Memory B cell (primary cell): ENCODE data around the gene PELI1.
"Not testable (repeated sequence)": the region's sequence is repeated elsewhere in the genome, so short reads cannot be mapped to it uniquely, and the experiment has no call there.

Source experiments
- ATAC-seq: fragments of 150-1000 bp; cut with Tn5 transposase; 2 replicates; pipeline ENCODE4 v1.10.0; 2021; ENCODE audit warnings: low read depth, mild to moderate bottlenecking, moderate library complexity
- DNase-seq, 2 donors: peaks; one replicate each; pipeline ENCODE4 v3.0.0; 2022; ENCODE audit warnings: low spot score in 2 of 2
- H3K27ac Mint-ChIP-seq: one replicate; pipeline ENCODE4 v1.8.0; 2022; ENCODE audit warnings: mild to moderate bottlenecking, moderate library complexity, mixed read lengths
- H3K27me3 Mint-ChIP-seq: one replicate; pipeline ENCODE4 v1.8.0; 2022; ENCODE audit warnings: mixed read lengths
- H3K36me3 Mint-ChIP-seq: one replicate; pipeline ENCODE4 v1.8.0; 2022; ENCODE audit warnings: mild to moderate bottlenecking, mixed read lengths
- H3K4me1 Mint-ChIP-seq: one replicate; pipeline ENCODE4 v1.8.0; 2022; ENCODE audit warnings: mixed read lengths
- H3K4me3 Mint-ChIP-seq: one replicate; pipeline ENCODE4 v1.8.0; 2022; ENCODE audit warnings: mild to moderate bottlenecking, moderate library complexity, mixed read lengths
- H3K9me3 Mint-ChIP-seq: one replicate; pipeline ENCODE4 v1.8.0; 2022; ENCODE audit warnings: mixed read lengths

Gene PELI1

DNA sequence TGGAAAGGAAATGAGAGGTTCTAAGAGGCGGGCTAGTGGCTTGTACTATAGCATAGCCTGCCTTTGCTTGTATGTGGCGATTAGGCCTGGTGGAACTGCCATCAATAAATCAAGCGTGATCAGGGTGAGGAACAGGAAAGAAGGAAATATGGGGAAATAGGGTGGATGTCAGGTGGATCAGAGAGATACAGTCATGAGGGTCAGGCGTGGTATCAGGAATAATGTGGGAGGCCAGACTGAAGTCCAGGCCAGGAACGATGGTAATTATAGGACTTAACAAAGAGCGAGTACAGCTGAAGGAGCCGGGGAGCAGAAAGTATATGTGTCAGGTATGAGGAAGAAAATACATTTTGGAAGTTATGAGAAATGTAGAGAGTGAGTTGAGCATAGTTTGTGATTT is 67.4 kb downstream of the PELI1 start:
- H3K9me3 Mint-ChIP-seq, result not testable (repeated sequence)

DNA sequence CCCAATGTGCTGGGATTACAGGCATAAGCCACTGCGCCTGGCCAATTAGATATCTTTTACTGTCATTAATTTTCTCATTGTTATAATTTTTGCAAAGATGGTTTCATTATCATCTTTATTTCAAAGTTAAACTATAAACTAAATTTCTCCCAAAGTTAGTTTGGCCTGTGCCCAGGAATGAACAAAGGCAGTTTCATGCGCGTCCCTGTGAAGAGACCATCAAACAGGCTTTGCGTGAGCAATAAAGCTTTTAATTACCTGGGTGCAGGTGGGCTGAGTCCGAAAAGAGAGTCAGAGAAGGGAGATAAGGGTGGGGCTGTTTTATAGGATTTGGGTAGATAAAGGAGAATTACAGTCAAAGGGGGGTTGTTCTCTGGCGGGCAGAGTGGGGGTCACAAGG is 69.6 kb downstream of the PELI1 start:
- H3K9me3 Mint-ChIP-seq, H3K4me1 Mint-ChIP-seq, ATAC-seq, H3K36me3 Mint-ChIP-seq, H3K27me3 Mint-ChIP-seq, DNase-seq, H3K4me3 Mint-ChIP-seq: not testable (repeated sequence)
- peak overlapping the region; percentile 29 for H3K27ac Mint-ChIP-seq

More for the DNA sequence above, 67.4 kb downstream of the PELI1 start:
- not testable (repeated sequence) for H3K27me3 Mint-ChIP-seq, H3K36me3 Mint-ChIP-seq, H3K4me1 Mint-ChIP-seq, DNase-seq, ATAC-seq, H3K4me3 Mint-ChIP-seq, H3K27ac Mint-ChIP-seq

DNA sequence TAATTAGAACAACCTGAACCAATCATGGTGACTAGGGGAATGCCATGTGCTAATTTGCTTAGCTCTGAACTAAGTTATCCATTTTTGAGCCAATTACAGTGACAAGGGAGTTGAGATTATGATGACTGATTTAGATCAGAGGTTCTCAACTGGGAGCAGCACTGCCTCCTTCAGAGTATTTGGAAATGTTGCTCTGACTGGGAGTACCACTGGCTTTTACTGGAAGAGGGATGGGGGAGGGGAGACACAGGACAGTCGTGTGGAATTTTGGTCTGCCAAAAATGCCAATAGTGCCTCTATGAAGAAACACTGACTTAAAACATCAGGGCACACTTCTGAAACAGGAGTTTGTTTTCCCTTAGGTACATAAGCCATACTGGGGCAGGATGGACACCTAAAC is 76.9 kb downstream of the PELI1 start:
- Mint-ChIP-seq H3K27me3 (no peaks in the 10 kb centered on the region), H3K27ac (no peak overlapping the region), H3K36me3 (no peaks in the 10 kb centered on the region), H3K4me3 (no peak overlapping the region), H3K9me3 (no peaks in the 10 kb centered on the region), H3K4me1 (peaks cover 7% of the 10 kb centered on the region)
- ATAC-seq (no peak), DNase-seq (no peak)

GRCh38 chr2:64065516-64065915 is 78.7 kb downstream of the PELI1 start:
- H3K36me3 Mint-ChIP-seq, result no peaks in the 10 kb centered on the region
- DNase-seq (no peak), ATAC-seq (no peak)
- no peaks in the 10 kb centered on the region for H3K9me3 Mint-ChIP-seq
- H3K27ac Mint-ChIP-seq, result peak overlapping the region; percentile 14
- no peaks in the 10 kb centered on the region for H3K27me3 Mint-ChIP-seq
- peaks cover 7% of the 10 kb centered on the region for H3K4me1 Mint-ChIP-seq
- no peak overlapping the region for H3K4me3 Mint-ChIP-seq

- DNase-seq (no peak), ATAC-seq (no peak)
- no peaks in the 10 kb centered on the region for H3K27me3 Mint-ChIP-seq
- H3K9me3 Mint-ChIP-seq, result no peaks in the 10 kb centered on the region
- peak overlapping the region; percentile 1 for H3K27ac Mint-ChIP-seq
- no peak overlapping the region for H3K4me3 Mint-ChIP-seq
- H3K4me1 Mint-ChIP-seq, result peaks cover 7% of the 10 kb centered on the region
- H3K36me3 Mint-ChIP-seq, result no peaks in the 10 kb centered on the region
Measured at GRCh38 chr2:64063924-64064331, 80.3 kb downstream of the PELI1 start.

- ATAC-seq, result no peak
- Mint-ChIP-seq H3K36me3 (no peaks in the 10 kb centered on the region), H3K27ac (peak overlapping the region; percentile 1), H3K27me3 (no peaks in the 10 kb centered on the region), H3K4me3 (no peak overlapping the region), H3K4me1 (peaks cover 7% of the 10 kb centered on the region), H3K9me3 (no peaks in the 10 kb centered on the region)
- DNase-seq, result no peak
Measured at GRCh38 chr2:64063454-64063853, 80.8 kb downstream of the PELI1 start.

- Mint-ChIP-seq H3K36me3 (no peaks in the 10 kb centered on the region), H3K27me3 (no peaks in the 10 kb centered on the region), H3K4me1 (peaks cover 7% of the 10 kb centered on the region), H3K4me3 (no peak overlapping the region), H3K27ac (no peak overlapping the region), H3K9me3 (no peaks in the 10 kb centered on the region)
- DNase-seq (no peak), ATAC-seq (no peak)
Measured at GRCh38 chr2:64062840-64063239, 81.4 kb downstream of the PELI1 start.

GRCh38 chr2:64059270-64059669 is 85.0 kb downstream of the PELI1 start:
- Mint-ChIP-seq H3K27ac (no peak overlapping the region), H3K4me3 (no peak overlapping the region), H3K4me1 (peaks cover 10% of the 10 kb centered on the region), H3K36me3 (no peaks in the 10 kb centered on the region), H3K9me3 (no peaks in the 10 kb centered on the region), H3K27me3 (no peaks in the 10 kb centered on the region)
- DNase-seq (no peak), ATAC-seq (no peak)

- Mint-ChIP-seq H3K4me3 (no peak overlapping the region), H3K36me3 (no peaks in the 10 kb centered on the region), H3K4me1 (peaks cover 8% of the 10 kb centered on the region), H3K9me3 (no peaks in the 10 kb centered on the region), H3K27me3 (no peaks in the 10 kb centered on the region), H3K27ac (no peak overlapping the region)
- ATAC-seq, result no peak
- no peak for DNase-seq
Measured at GRCh38 chr2:64056021-64056420, 88.2 kb downstream of the PELI1 start.

- H3K27ac Mint-ChIP-seq, result no peak overlapping the region
- DNase-seq, result no peak
Measured at GRCh38 chr2:64054161-64054915, 89.9 kb downstream of the PELI1 start.

DNA sequence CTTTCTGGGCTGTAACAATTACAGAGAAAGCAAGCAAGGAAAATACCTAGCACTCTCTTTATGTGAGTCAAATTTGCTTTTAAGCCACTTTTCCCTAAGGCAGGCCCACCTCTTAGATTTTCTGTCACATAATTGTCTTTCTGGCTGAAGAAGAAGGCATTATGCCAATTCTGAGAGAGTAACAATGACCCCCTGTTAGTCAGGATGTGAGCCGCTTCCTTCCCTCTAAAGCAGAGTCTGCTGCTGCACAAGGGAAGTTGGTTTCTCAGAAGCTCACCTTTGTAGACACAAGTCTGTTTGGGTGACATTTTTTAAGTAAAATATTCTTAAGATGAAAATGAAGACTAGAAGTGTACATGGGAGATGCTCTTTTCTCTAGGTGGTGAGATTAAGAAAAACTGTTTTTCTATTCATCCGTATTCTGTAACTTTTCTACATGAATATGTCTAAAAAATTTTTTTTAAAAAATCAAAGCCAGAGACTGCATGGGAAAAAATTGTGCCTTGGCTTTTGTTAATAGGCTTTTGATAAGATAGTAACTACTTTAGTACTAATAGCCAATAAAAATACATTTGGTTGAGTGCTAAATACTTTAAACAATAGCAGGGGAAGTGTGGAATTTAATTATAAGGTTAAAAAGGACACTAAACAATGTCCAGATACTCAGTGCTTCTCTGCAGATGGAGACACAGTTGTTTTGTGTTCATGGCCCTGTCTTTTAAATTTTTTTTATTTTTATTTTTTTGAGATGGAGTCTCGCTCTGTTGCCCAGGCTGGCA is 91.6 kb downstream of the PELI1 start:
- no peak for DNase-seq
- Mint-ChIP-seq H3K27me3 (no peaks in the 10 kb centered on the region), H3K4me3 (no peak overlapping the region), H3K27ac (no peak overlapping the region), H3K36me3 (no peaks in the 10 kb centered on the region), H3K4me1 (peaks cover 15% of the 10 kb centered on the region), H3K9me3 (no peaks in the 10 kb centered on the region)
- ATAC-seq, result no peak

More at GRCh38 chr2:64054161-64054915, 89.9 kb downstream of the PELI1 start:
- Mint-ChIP-seq H3K4me3 (no peak overlapping the region), H3K27me3 (no peaks in the 10 kb centered on the region), H3K36me3 (no peaks in the 10 kb centered on the region), H3K4me1 (peaks cover 15% of the 10 kb centered on the region), H3K9me3 (no peaks in the 10 kb centered on the region)
- ATAC-seq, result no peak

- H3K4me1 Mint-ChIP-seq, result peaks cover 12% of the 10 kb centered on the region
- H3K27ac Mint-ChIP-seq, result no peak overlapping the region
- ATAC-seq (peak; percentile 95), DNase-seq (peak; percentile 43 to 67)
- no peaks in the 10 kb centered on the region for H3K9me3 Mint-ChIP-seq
- H3K27me3 Mint-ChIP-seq, result no peaks in the 10 kb centered on the region
- H3K36me3 Mint-ChIP-seq, result no peaks in the 10 kb centered on the region
- no peak overlapping the region for H3K4me3 Mint-ChIP-seq
Measured at GRCh38 chr2:64049633-64050220, 94.5 kb downstream of the PELI1 start.

- H3K9me3 Mint-ChIP-seq, result no peaks in the 10 kb centered on the region
- ATAC-seq, result no peak
- no peaks in the 10 kb centered on the region for H3K36me3 Mint-ChIP-seq
- H3K4me3 Mint-ChIP-seq, result no peak overlapping the region
- H3K27me3 Mint-ChIP-seq, result no peaks in the 10 kb centered on the region
- DNase-seq, result no peak
- peaks cover 7% of the 10 kb centered on the region for H3K4me1 Mint-ChIP-seq
- H3K27ac Mint-ChIP-seq, result no peak overlapping the region
Measured at GRCh38 chr2:64045938-64046337, 98.3 kb downstream of the PELI1 start.
